WTC11 (cell line): ENCODE data around the gene BTK. TPM values are rescaled to one million over a fixed set of nuclear protein-coding genes. Genes with fewer than 3 reads are reported as not detected.

Experiments
- ATAC-seq: fragments of 200-7000 bp; cut with Tn5 transposase; 2 replicates; pipeline ENCODE4 v1.10.0; 2021; ENCODE audit warnings: mild to moderate bottlenecking, moderate library complexity
- CTCF ChIA-PET: fragments of 300-600 bp; sonication (Branson Sonifier 250); formaldehyde crosslinking; loops from one replicate; lab custom pipeline; 2021; ENCODE audit warnings: antibody characterized with exemption; lab: Charles Lee
- POLR2A ChIA-PET: fragments of 350-600 bp; sonication (Branson Sonifier 250); formaldehyde crosslinking; loops from one replicate; lab custom pipeline; 2021; ENCODE audit warnings: antibody characterized with exemption; lab: Charles Lee
- DNase-seq: peaks from one replicate; pipeline ENCODE4 v3.0.0; 2021; ENCODE audit warnings: low spot score
- H3K27ac Mint-ChIP-seq: 2 replicates; pipeline ENCODE4 v1.8.0; 2021; ENCODE audit warnings: mixed read lengths
- H3K27me3 Mint-ChIP-seq: 2 replicates; pipeline ENCODE4 v1.8.0; 2021; ENCODE audit warnings: low read depth, mild to moderate bottlenecking, moderate library complexity, mixed read lengths
- H3K36me3 Mint-ChIP-seq: 2 replicates; pipeline ENCODE4 v1.8.0; 2021; ENCODE audit warnings: mixed read lengths
- H3K4me1 Mint-ChIP-seq: 2 replicates; pipeline ENCODE4 v1.8.0; 2022; ENCODE audit warnings: mixed read lengths
- H3K4me3 Mint-ChIP-seq: 2 replicates; pipeline ENCODE4 v1.8.0; 2021; ENCODE audit warnings: mild to moderate bottlenecking, moderate library complexity, mixed read lengths
- H3K9me3 Mint-ChIP-seq: 2 replicates; pipeline ENCODE4 v1.8.0; 2021; ENCODE audit warnings: mixed read lengths
- AFF4 ChIP-seq: sonication (generic); formaldehyde crosslinking; IDR thresholded peaks from 2 replicates; pipeline ENCODE4 v1.8.1; 2023; ENCODE audit warnings: mild to moderate bottlenecking, missing genetic modification reagents, borderline replicate concordance
- ARID4B ChIP-seq: sonication (generic); formaldehyde crosslinking; IDR thresholded peaks from 2 replicates; pipeline ENCODE4 v1.8.0; 2023; ENCODE audit warnings: missing genetic modification reagents, mild to moderate bottlenecking, borderline replicate concordance
- ATF2 ChIP-seq: sonication (generic); formaldehyde crosslinking; IDR thresholded peaks from 2 replicates; pipeline ENCODE4 v1.8.1; 2022; ENCODE audit warnings: low read depth, missing genetic modification reagents, borderline replicate concordance
- E2F4 ChIP-seq: sonication (generic); formaldehyde crosslinking; IDR thresholded peaks from 2 replicates; pipeline ENCODE4 v1.8.1; 2022; ENCODE audit warnings: low read depth, mild to moderate bottlenecking, moderate library complexity, missing genetic modification reagents, borderline replicate concordance
- GABPB1 ChIP-seq: sonication (generic); formaldehyde crosslinking; IDR thresholded peaks from 2 replicates; pipeline ENCODE4 v1.8.1; 2023; ENCODE audit warnings: mild to moderate bottlenecking, missing genetic modification reagents
- GTF2I ChIP-seq: fragments of 250-450 bp; sonication (Bioruptor Pico); conservative IDR thresholded peaks from 2 replicates; pipeline ENCODE4 v1.4.0; 2021; ENCODE audit warnings: mild to moderate bottlenecking
- HMGA2 ChIP-seq: fragments of 250-450 bp; sonication (Bioruptor Pico); IDR thresholded peaks from 2 replicates; pipeline ENCODE4 v1.4.0; 2021; ENCODE audit warnings: mild to moderate bottlenecking, moderate library complexity
- HMGXB4 ChIP-seq: sonication (generic); formaldehyde crosslinking; IDR thresholded peaks from 2 replicates; pipeline ENCODE4 v1.8.1; 2023; ENCODE audit warnings: mild to moderate bottlenecking, moderate library complexity, missing genetic modification reagents
- IRF2 ChIP-seq: sonication (generic); formaldehyde crosslinking; IDR thresholded peaks from 2 replicates; pipeline ENCODE4 v1.8.0; 2022; ENCODE audit warnings: low read depth, missing genetic modification reagents, borderline replicate concordance
- MXD4 ChIP-seq: fragments of 250-450 bp; sonication (Bioruptor Pico); IDR thresholded peaks from 2 replicates; pipeline ENCODE4 v1.8.0; 2021; ENCODE audit warnings: mild to moderate bottlenecking, moderate library complexity, borderline replicate concordance
- MYBL2 ChIP-seq: sonication (generic); formaldehyde crosslinking; IDR thresholded peaks from 2 replicates; pipeline ENCODE4 v1.8.1; 2023; ENCODE audit warnings: mild to moderate bottlenecking, moderate library complexity, missing genetic modification reagents
- NR3C1 ChIP-seq: sonication (generic); formaldehyde crosslinking; conservative IDR thresholded peaks from 2 replicates; pipeline ENCODE4 v1.8.1; 2023; ENCODE audit warnings: low read depth, mild to moderate bottlenecking, missing genetic modification reagents
- PRRX2 ChIP-seq: fragments of 250-450 bp; sonication (Bioruptor Pico); IDR thresholded peaks from 2 replicates; pipeline ENCODE4 v1.8.0; 2021; ENCODE audit warnings: mild to moderate bottlenecking
- SMAD3 ChIP-seq: sonication (generic); formaldehyde crosslinking; IDR thresholded peaks from 2 replicates; pipeline ENCODE4 v1.8.0; 2022; ENCODE audit warnings: missing genetic modification reagents, mild to moderate bottlenecking, borderline replicate concordance
- USF2 ChIP-seq: sonication (generic); formaldehyde crosslinking; IDR thresholded peaks from 2 replicates; pipeline ENCODE4 v1.8.1; 2023; ENCODE audit warnings: mild to moderate bottlenecking, missing genetic modification reagents, moderate library complexity
- ZBTB21 ChIP-seq: sonication (generic); formaldehyde crosslinking; IDR thresholded peaks from 2 replicates; pipeline ENCODE4 v1.8.1; 2023; ENCODE audit warnings: mild to moderate bottlenecking, missing genetic modification reagents, borderline replicate concordance
- ZBTB43 ChIP-seq: sonication (generic); formaldehyde crosslinking; IDR thresholded peaks from 2 replicates; pipeline ENCODE4 v1.8.1; 2023; ENCODE audit warnings: mild to moderate bottlenecking, missing genetic modification reagents
- ZNF121 ChIP-seq: sonication (generic); formaldehyde crosslinking; IDR thresholded peaks from 2 replicates; pipeline ENCODE4 v1.8.0; 2023; ENCODE audit warnings: missing genetic modification reagents
- total RNA-seq: library from RNA; stranded (reverse); gene quantifications from 3 replicates; pipeline ENCODE4 v1.2.3, GENCODE V29; 2021

BTK gene
- total RNA-seq, 1 experiment from 2014 or later: 0.74 TPM

- no peaks in the 10 kb centered on the region for H3K27me3 Mint-ChIP-seq
- no peak overlapping the region for H3K4me3 Mint-ChIP-seq
- no peak for ATAC-seq
- H3K36me3 Mint-ChIP-seq: no peaks in the 10 kb centered on the region
- TF ChIP-seq GABPB1 (CRISPR knock-in tag): no peak
- no peak for TF ChIP-seq IRF2 (CRISPR knock-in tag)
- no peak for TF ChIP-seq ATF2 (CRISPR knock-in tag)
- TF ChIP-seq SMAD3 (CRISPR knock-in tag): no peak
- no peak for TF ChIP-seq MYBL2 (CRISPR knock-in tag)
- no peak for TF ChIP-seq E2F4
- TF ChIP-seq HMGA2 (CRISPR knock-in tag): no peak
- no peak for TF ChIP-seq ZBTB43 (CRISPR knock-in tag)
- TF ChIP-seq GTF2I: no peak
- TF ChIP-seq ARID4B (CRISPR knock-in tag): no peak
- TF ChIP-seq USF2: no peak
- no peak for TF ChIP-seq ZBTB21 (CRISPR knock-in tag)
- no peak for TF ChIP-seq ZNF121 (CRISPR knock-in tag)
- no peak for TF ChIP-seq PRRX2 (CRISPR knock-in tag)
- POLR2A ChIA-PET: no interaction called here
- H3K9me3 Mint-ChIP-seq: no peaks in the 10 kb centered on the region
- no peak for DNase-seq
- H3K27ac Mint-ChIP-seq: no peak overlapping the region
- CTCF ChIA-PET: no interaction called here
- no peaks in the 10 kb centered on the region for H3K4me1 Mint-ChIP-seq
Measured at GRCh38 chrX:101362116-101362515, 23.9 kb downstream of the BTK start.

- ChIA-PET POLR2A (interaction anchor here (1.0 kb wide), 1 partner anchor 9 kb away, joined by 3 read pairs; no protein-coding TSS in a partner anchor), CTCF (no interaction called here)
- no peak overlapping the region for H3K27ac Mint-ChIP-seq
- DNase-seq (no peak), ATAC-seq (no peak)
- H3K9me3 Mint-ChIP-seq: no peaks in the 10 kb centered on the region
- no peak overlapping the region for H3K4me3 Mint-ChIP-seq
- H3K27me3 Mint-ChIP-seq: no peaks in the 10 kb centered on the region
- H3K36me3 Mint-ChIP-seq: no peaks in the 10 kb centered on the region
- no peaks in the 10 kb centered on the region for H3K4me1 Mint-ChIP-seq
- TF ChIP-seq MXD4 (CRISPR knock-in tag) (no peak), ZBTB21 (CRISPR knock-in tag) (no peak), GTF2I (no peak), ATF2 (CRISPR knock-in tag) (no peak), HMGXB4 (CRISPR knock-in tag) (no peak), AFF4 (CRISPR knock-in tag) (no peak), NR3C1 (CRISPR knock-in tag) (no peak)
Measured at GRCh38 chrX:101360390-101360789, 25.6 kb downstream of the BTK start.
